NOMO-1 treated with dmso at 0.1 percent for 144 hours (cell line): Measurements from ENCODE around the gene HMGN1.
A peak's percentile ranks its signal among the peaks of the same experiment; 100 is the strongest.

Experiments used
- DNase-seq: peaks from one replicate; lab custom pipeline; 2025; ENCODE audit not compliant: unreplicated experiment; lab: John Stamatoyannopoulos, UW

HMGN1 gene

DNA sequence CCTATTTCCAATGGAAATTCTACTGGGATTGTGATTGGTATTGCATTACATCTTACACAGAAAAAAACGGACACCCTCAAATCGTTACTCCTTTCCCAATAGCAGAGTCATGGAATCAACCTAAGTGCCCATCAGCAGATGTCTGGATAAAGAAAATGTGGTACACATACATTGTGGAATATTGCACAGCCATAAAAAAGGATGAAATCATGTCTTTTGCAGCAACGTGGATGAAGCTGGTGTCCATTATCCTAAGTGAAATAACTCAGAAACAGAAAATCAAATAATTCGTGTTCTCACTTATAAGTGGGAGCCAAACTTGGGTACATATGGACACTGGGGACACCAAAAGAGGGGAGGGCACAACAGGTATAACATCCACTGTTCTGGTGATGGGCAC is 14.3 kb downstream of the HMGN1 start:
- DNase-seq: no peak

- DNase-seq: no peak
Measured at GRCh38 chr21:39332175-39332574, 16.7 kb downstream of the HMGN1 start.

DNA sequence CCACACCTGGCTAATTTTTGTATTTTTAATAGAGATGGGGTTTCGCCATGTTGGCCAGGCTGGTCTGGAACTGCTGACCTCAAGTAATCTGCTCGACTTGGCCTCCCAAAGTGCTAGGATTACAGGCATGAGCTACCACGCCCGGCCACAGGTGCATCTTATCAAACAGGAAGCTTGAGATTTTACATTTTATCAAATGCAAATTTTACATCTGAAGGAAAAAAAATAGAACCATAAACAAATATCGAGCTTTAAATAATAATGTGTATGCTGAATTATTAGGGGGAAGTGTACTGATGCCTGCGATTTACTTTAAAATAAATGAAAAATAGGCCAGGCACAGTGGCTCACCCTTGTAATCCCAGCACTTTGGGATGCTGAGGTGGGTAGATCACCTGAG is 18.9 kb downstream of the HMGN1 start:
- no peak for DNase-seq

GRCh38 chr21:39327727-39328126 is 21.2 kb downstream of the HMGN1 start:
- DNase-seq: no peak

DNA sequence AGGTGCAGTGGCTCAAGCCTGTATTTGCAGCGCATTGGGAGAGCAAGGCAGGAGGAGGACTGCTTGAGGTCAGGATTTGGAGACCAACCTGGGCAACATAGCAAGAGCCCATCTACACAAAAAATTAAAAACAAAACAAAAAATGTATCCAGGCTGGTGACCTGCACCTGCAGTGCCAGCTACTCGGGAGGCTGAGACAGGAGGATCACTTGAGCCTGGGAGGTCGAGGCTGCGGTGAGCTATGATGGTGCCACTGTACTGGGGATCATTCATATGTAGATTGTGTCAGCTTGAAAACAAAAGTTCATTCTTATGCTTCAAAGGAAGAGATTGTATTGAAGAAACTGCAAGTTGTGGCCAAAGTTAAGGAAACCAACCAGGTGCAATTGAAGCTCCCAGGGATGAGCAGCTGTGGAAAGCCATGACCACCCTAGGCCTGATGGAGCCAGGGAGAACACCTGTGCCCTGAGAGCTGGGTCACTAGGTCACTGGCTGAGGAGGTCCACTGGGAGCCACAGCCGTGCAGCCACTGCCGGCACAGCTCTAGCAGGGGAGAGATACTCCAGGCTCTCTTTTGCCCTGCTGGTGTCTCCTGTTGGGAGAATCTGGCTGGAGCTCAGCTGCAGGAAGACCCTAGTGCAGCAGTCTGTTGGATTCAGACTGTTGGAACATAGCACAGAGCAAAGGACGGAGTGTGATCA is 22.1 kb downstream of the HMGN1 start:
- DNase-seq: no peak

- DNase-seq: no peak
Measured at GRCh38 chr21:39325458-39325857, 23.4 kb downstream of the HMGN1 start.

DNA sequence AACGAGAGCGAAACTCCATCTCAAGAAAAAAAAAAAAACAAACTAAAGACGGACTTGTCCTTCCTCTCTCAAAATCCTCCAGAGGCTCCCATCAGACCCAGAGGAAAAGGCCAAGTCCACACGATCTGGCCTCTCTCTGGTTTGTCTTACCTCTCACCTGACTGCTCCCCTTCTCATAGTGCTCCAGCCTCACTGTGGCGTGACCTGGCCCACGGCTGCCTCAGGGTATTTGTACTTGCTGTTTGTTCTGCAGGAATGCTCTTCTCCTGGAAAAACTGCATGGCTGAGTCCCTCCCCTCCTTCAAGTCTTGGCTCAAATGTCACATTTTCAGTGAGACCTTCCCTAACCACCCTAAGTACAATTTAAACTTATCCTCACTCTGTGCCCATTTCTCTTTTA is 27.5 kb downstream of the HMGN1 start:
- no peak for DNase-seq

DNA sequence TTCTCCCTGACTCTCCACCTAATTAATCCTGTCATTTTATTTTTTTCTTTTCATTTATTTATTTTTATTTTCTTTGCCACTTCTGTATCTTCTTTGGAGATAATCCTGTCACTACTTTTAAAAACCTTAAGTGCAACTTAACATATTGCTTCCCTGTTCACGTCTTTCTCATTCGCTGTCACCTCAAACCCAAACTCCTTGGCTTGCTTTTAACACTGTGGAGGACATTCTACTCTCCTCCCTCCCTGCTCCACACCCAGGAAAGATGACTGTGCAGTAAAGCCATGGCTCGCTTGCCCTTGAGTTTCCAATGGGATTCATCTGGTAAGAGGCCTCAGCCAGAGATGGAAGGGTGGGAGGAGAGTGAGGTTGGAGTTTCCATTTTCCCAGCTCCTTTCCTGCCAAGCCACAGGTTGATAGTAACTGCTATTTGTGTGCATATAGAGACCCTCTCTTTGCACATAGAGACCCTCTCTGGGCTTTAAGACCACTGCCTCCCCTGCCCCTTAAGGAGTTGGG is 29.0 kb downstream of the HMGN1 start:
- DNase-seq: no peak

DNA sequence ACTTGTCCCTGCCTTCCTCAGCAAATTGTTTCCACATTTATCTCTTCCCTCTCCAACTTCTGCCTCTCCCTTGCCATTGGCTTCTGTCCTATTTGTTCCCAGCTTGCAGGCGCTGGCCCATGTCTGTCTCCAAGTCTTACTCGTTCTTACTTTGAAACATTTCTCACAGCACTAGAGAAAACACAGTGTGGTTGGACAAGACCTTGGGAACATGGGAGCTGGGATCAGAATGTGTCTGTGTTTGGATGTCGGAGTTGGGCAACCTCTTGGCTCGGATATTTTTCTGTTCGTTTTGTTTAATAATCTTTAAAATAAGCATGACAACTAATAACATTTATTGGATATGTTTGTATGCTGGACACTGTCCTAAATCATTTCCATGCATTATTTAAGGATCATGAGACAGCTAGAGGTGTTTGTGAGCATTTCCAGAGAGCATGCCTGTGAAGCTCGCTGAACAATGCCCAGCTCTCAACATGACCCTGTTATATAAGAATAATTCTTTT is 29.6 kb downstream of the HMGN1 start:
- no peak for DNase-seq

DNA sequence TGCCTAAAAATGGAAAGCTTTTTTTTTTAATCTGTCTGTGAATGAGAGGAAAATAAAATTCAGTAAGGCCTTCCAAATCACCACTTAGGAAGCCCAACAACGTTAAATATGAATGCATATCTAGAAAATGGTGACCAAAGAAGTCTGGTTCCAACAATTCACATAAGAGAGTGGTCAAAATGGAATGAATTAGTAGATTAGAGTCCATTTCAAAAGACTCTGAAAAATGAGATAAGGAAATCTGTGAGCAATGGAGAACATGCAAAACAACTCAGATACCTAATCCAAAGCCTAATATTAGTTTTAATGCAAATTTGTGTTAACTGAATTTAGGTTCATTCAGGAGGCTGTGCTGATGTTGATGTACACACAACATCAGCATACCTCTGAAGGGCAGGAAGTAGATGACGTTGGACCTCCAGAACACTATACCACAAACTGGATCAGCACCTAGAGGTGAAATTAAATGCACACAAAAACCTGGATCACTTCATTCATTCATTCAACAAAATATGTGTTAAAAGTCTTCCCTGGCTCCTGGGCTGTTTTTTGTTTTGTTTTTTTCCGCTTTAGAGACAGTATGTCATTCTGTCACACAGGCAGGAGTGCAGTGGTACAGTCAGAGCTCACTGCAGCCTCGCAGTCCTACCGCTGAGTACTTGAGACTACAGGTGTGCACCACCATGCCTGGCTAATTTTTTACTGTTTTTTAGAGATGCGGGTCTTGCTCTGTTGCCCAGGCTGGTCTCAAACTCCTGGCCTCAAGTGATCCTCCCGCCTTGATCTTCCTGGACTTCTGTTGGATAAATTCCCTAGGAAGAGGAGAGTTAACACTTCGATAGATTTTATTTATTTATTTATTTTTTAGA is 30.6 kb downstream of the HMGN1 start:
- no peak for DNase-seq

DNA sequence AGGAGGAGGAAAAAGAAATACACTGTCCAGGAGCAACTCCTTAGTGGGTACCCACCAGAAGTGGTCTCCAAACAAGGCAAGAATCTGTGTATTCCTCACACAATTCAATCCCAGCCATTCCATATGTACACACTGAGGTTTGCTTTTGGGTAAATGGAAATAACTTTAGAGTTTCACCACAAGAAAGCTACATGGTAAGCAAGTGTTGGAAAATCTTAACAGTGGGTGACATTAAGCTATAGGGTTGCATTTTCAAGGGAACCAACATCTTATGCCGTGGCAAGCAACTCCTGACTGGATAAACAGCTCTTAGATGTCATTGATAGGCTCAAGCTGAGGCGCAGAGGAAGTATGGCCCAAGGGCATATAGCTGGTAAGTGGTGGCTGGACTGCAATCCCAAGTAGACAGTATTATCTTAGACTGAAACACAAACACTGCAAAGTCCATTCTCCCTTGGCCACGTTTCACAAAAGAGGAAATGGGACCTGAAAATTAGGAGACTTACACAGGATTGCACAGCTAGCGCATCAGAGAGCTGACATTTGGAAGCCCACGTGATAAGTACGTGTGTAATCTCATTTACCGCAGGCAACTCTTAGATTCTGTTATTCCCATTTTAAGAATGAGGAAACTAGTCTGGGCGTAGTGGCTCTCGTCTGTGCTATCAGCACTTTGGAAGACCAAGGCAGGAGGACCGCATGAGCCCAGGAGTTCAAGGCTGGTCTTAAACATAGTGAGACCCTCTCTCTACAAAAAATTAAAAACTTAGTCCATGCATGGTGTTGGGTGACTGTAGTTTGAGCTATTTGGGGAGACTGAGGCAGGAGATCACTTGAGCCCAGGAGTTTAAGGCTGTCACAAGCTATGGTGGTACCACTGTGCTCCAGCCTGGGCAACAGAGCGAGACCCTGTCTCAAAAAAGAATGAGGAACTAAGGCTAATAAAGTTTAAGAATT is 31.5 kb downstream of the HMGN1 start:
- DNase-seq: peak; percentile 69

GRCh38 chr21:39316729-39317128 is 32.2 kb downstream of the HMGN1 start:
- DNase-seq: no peak

GRCh38 chr21:39315603-39316445 is 33.1 kb downstream of the HMGN1 start:
- DNase-seq: no peak

- DNase-seq: no peak
Measured at GRCh38 chr21:39314143-39315027, 34.5 kb downstream of the HMGN1 start.

GRCh38 chr21:39313571-39314142 is 35.2 kb downstream of the HMGN1 start, which contains the start of gene BRWD1:
BRWD1 (minus strand) TSS chr21:39313632; CDS start chr21:39313491, 141 bp downstream.
- DNase-seq: peak; percentile 60

DNA sequence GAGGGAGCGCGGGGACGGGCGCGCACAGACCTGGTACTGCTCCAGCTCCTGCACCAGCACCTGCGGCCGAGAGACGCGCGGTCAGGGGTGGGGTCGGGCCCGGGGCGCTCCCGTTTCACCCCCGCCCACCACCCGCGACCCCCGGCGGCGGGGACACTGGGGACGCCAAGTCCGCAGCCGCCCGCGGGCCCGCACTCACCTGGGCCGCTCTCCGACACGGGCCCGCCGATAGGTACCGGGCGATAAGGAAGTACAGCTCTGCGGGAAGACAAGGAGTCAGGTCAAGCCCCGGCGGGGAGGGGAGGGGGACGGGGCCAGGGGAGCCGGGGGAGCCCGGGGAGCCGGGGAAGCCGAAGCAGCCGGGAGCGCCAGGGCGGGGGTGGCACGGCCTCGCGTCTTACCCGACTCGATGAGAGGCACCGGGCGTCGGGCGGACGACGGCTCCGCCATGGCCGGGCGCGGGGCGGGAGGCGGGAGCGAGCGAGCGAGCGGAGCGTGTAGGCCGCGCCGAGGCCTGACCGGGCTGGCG is 35.8 kb downstream of the HMGN1 start:
- no peak for DNase-seq

DNA sequence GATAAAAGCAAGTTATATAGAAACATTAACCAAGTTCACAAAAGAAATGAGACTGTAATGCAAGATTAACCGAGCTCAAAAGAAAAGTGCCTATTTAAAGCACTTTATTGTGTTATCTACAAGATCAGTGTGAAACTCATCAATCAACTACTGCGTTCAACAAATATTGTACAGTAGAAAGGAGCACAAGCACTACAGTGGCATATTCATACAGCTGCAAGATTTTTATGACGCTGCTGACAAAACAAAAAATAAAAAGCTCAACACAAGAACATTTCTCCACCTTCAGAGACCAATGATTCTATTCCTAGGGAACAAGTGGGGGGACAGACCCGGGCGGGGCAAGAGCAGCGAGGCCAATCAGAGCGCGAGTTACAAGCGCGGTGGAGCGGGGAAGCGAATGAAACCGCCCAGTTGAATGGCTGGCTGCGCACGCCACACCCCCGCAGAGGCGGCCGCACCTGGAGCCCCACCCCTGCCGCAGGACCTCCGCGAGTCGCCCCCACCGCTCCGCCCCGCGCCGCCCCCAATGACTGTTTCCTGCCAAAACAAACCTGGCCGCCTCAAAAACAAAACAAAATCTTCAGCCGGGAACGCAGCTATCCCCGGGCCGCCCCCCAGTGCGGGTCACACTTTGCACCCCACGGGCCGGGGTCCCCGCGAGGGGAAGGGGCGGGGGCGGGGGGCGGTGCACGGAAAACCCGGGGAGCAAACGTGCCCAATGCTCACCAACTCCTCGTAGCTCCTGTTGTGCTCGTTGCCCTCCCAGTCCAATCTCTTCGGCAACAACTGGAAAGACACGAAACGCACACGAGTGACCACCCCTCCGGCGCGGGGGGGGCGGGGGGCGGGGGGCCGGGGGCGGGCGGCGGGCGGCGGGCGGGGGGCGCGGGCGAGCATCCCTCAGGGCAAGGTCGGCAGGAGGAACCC is 36.5 kb downstream of the HMGN1 start:
- peak; percentile 83 for DNase-seq
